ENCODE measurements around the gene NEDD4. TPM values are rescaled to one million over a fixed set of nuclear protein-coding genes. Genes with fewer than 3 reads are reported as not detected.

Gene NEDD4
- total and polyA plus RNA-seq, 10 of the 15 experiments (the other 5 are each of a cell fraction or from before 2014, with no cell fraction given) = 1.3 to 7.7 (median 4.4) TPM

GRCh38 chr15:55823699-55824340, 169.6 kb downstream of the NEDD4 start:
- Histone ChIP-seq H3K4me1 (ENCODE audit: control insufficient read depth, insufficient read depth, low read length) (no peaks in the 10 kb centered on the region), H3K79me2 (ENCODE audit: control insufficient read depth, insufficient read depth, low read length) (no peaks in the 10 kb centered on the region), H3K4me3 (no peak overlapping the region), H3K9me3 (replicated peaks; ENCODE audit: control insufficient read depth, insufficient read depth, low read length) (no peaks in the 10 kb centered on the region), H3K9ac (ENCODE audit: control insufficient read depth, insufficient read depth, low read length) (no peak overlapping the region), H4K20me1 (ENCODE audit: control insufficient read depth, insufficient read depth) (no peaks in the 10 kb centered on the region), H3K27me3 (replicated peaks in 1 of 2; ENCODE audit: control insufficient read depth in 2 of 2, insufficient read depth in 2 of 2, low read length in 1 of 2) (no peaks in the 10 kb centered on the region), H2AFZ (ENCODE audit: control insufficient read depth, low read depth, low read length) (no peak overlapping the region), H3K27ac (ENCODE audit: control insufficient read depth, insufficient read depth) (no peak overlapping the region), H3K4me2 (ENCODE audit: control insufficient read depth, insufficient read depth) (no peak overlapping the region), H3K36me3 (ENCODE audit: control insufficient read depth in 2 of 2, insufficient read depth in 2 of 2, low read length in 1 of 2) (no peaks in the 10 kb centered on the region)
- intact Hi-C loops (cut with micrococcal nuclease; ENCODE audit: unreplicated experiment) = no loop called here
- BruUV-seq (replicated peaks) = no TSS peak
- TF ChIP-seq YBX1 (IDR thresholded peaks at IDR 0.05) = no peak
- no peak for TF ChIP-seq TAF1 (IDR thresholded peaks at IDR 0.05; ENCODE audit: borderline replicate concordance, low read depth, low read length)
- TF ChIP-seq, protein P1, sequence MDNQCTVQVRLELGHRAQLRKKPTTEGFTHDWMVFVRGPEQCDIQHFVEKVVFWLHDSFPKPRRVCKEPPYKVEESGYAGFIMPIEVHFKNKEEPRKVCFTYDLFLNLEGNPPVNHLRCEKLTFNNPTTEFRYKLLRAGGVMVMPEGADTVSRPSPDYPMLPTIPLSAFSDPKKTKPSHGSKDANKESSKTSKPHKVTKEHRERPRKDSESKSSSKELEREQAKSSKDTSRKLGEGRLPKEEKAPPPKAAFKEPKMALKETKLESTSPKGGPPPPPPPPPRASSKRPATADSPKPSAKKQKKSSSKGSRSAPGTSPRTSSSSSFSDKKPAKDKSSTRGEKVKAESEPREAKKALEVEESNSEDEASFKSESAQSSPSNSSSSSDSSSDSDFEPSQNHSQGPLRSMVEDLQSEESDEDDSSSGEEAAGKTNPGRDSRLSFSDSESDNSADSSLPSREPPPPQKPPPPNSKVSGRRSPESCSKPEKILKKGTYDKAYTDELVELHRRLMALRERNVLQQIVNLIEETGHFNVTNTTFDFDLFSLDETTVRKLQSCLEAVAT (IDR thresholded peaks at IDR 0.05) = no peak
- no peak for TF ChIP-seq ZBTB33 (IDR thresholded peaks at IDR 0.05)
- TF ChIP-seq STAT1 (conservative IDR thresholded peaks at IDR 0.05) = no peak
- no peak for TF ChIP-seq FOS (IDR thresholded peaks at IDR 0.05; ENCODE audit: borderline replicate concordance, extremely low read depth, insufficient read length)
- TF ChIP-seq MYB (IDR thresholded peaks at IDR 0.05; ENCODE audit: borderline replicate concordance, low read depth, low read length) = no peak
- TF ChIP-seq PAX8 (IDR thresholded peaks at IDR 0.05) = no peak
- TF ChIP-seq ASH2L (IDR thresholded peaks at IDR 0.05; ENCODE audit: borderline replicate concordance, low read depth) = no peak
- TF ChIP-seq ATF3 (IDR thresholded peaks at IDR 0.05; ENCODE audit: borderline replicate concordance, extremely low read depth, low read depth, low read length) = no peak
- TF ChIP-seq CBX5 (IDR thresholded peaks at IDR 0.05; ENCODE audit: low read depth) = no peak
- TF ChIP-seq HDAC2 (IDR thresholded peaks at IDR 0.05) = no peak
- TF ChIP-seq CREB1 (IDR thresholded peaks at IDR 0.05; ENCODE audit: low read depth) = no peak
- DNase-seq (ENCODE audit: low read depth, low spot score) (no peak), FAIRE-seq (no peak), ATAC-seq (no peak)
- CTCF ChIA-PET = no interaction called here
- 62% methylated on average over 3 of the region's 3 CpGs for WGBS (ENCODE audit: insufficient coverage, insufficient replicate concordance, low lambda C conversion rate, missing lambda C conversion rate)
- SMC1A ChIA-PET (ENCODE audit: uncharacterized antibody, unreplicated experiment) = no interaction called here
- POLR2A ChIA-PET = no interaction called here
- in situ Hi-C loops (cut with MboI) = no loop called here
- RAD21 ChIA-PET (ENCODE audit: unreplicated experiment) = no interaction called here

Data from GM12878 (cell line).